ENCODE measurements around the gene ADGRL3. TPM values are rescaled to one million over a fixed set of nuclear protein-coding genes. Genes with fewer than 3 reads are reported as not detected.

ADGRL3 gene
- total RNA-seq, 1 donor, result under 0.01 TPM

DNA sequence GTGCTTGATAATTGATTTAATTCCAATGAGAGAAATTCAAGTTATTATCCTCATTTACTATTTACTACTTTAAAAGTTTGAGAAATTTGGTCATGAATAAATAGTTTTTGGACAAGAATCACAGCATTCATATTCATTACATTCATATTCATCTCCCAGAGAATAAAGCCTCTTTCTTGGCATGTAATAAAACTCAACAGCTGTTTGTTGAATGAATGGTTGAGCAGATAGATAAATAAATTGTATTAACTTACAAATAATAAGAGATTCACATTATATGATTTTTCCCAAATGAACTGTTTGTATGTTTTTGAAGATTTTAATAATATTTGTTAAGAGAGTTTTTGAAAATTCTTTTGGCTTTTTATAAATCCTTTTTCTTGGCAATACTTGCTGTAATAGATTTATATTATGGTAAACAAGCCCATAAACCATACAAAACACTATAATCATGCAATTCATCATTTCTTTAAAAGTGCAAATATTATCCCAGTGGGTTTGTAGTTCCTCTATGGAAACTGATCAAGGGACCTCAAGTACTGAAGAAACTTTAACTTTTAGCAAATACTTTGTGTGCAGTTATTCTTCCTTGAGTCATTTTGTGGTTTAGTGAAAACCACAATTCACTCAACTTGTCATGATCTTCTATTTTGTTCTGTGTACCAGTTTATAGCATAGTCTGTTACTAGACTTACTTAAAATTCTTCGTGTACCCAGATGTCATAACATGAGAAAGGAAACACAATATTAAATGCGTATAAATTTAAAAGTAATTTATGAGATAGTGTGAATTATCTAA is 371.8 kb downstream of the ADGRL3 start:
- no peak overlapping the region for H3K4me3 ChIP-seq (ENCODE audit: low read depth, low read length)
- DNase-seq (ENCODE audit: low read depth), result no peak
- TF ChIP-seq, protein P1, sequence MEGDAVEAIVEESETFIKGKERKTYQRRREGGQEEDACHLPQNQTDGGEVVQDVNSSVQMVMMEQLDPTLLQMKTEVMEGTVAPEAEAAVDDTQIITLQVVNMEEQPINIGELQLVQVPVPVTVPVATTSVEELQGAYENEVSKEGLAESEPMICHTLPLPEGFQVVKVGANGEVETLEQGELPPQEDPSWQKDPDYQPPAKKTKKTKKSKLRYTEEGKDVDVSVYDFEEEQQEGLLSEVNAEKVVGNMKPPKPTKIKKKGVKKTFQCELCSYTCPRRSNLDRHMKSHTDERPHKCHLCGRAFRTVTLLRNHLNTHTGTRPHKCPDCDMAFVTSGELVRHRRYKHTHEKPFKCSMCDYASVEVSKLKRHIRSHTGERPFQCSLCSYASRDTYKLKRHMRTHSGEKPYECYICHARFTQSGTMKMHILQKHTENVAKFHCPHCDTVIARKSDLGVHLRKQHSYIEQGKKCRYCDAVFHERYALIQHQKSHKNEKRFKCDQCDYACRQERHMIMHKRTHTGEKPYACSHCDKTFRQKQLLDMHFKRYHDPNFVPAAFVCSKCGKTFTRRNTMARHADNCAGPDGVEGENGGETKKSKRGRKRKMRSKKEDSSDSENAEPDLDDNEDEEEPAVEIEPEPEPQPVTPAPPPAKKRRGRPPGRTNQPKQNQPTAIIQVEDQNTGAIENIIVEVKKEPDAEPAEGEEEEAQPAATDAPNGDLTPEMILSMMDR (IDR thresholded peaks at IDR 0.05; ENCODE audit: insufficient read depth, low read length), result no peak

DNA sequence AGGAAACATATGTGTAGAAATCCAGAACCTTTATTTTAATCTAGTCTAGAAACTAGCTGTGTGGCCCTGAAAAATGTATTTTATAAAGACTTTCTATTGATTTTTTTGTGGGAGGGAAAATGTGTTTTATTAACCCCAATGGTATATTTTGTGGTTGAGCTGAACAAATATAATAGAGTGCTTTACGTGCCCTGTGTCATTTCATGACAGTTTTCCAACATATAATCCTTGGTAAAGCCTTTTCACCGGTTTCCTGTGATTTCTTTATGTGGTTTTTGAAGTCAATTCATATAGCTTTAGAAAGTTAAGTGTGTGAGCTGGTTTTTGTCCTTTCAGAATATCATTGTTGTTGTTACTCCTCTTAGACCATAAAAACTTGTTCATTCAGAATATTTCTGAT is 375.7 kb downstream of the ADGRL3 start:
- no peak overlapping the region for H3K4me3 ChIP-seq (ENCODE audit: low read depth, low read length)
- no peak for DNase-seq (ENCODE audit: low read depth)
- TF ChIP-seq, protein P1 (IDR thresholded peaks at IDR 0.05; ENCODE audit: insufficient read depth, low read length), result no peak

DNA sequence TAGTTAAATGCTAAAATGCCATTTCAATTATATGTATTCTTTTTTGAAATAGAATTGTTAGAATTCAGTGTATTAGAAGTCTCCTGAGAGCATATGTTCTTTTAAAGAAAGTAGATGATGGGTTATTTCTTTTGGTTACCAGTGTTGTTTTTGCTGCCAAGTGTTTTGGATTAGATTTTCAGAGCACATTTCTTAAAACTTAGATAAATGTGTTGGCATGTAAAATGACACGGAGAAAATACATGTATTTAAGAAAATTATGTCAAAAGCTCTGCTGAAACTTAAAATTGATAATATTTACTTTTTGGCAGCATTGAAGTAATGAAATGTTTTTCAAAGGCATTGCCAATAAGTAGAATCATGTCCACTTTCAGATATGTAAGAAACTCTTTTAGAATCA is 379.7 kb downstream of the ADGRL3 start:
- no peak for DNase-seq (ENCODE audit: low read depth)
- TF ChIP-seq, protein P1 (IDR thresholded peaks at IDR 0.05; ENCODE audit: insufficient read depth, low read length), result no peak
- H3K4me3 ChIP-seq (ENCODE audit: low read depth, low read length), result no peak overlapping the region

DNA sequence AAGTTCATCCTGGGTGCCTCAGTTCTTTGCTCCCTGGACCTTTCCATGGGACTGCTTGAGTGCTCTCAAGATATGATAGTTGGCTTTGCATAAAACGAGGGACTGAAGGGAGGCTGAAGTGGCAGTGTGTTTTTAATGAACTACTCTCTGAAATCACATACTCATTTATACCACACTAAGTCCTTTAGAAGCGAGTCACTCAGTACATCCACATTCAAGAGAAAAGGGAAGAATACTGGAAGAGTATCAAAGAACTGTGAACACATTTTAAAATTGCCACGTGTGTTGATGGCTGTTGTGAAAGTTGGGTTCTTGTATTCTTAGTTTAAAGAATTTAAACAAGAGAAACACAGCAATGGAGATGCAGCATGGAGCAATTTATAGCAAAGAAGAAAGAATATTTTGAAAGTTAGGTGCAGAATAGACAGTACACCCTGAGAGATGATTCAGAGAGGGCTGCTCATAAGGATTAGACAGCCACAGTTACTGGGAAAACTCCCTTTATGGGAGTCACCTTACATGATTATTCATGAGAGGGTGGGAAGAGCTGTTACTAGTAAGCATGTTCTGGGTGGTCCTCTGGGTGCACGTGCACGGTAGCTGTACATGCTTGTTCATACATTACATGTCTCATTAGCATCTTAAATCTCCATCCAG is 380.7 kb downstream of the ADGRL3 start:
- no peak overlapping the region for H3K4me3 ChIP-seq (ENCODE audit: low read depth, low read length)
- TF ChIP-seq, protein P1 (IDR thresholded peaks at IDR 0.05; ENCODE audit: insufficient read depth, low read length), result no peak
- no peak for DNase-seq (ENCODE audit: low read depth)

DNA sequence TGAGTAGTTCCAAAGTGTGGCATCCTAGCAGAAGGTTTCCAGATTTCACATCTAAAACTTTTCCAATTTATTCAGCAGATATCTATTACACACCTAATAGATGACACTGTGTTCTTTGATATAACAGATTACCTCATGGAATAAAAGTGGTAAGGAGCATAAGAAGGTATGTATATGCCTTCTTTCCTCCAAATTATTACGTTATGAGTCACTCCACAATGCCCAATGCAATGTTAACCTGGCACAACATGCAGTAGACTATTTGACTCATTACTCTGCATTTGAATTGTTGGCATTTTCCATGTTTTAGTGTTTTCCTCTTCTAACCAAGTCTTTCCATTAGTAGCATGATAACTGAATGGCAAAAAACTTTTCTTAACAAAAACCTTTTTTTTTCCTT is 383.6 kb downstream of the ADGRL3 start:
- no peak overlapping the region for H3K4me3 ChIP-seq (ENCODE audit: low read depth, low read length)
- peak; percentile 7 for DNase-seq (ENCODE audit: low read depth)
- TF ChIP-seq, protein P1 (IDR thresholded peaks at IDR 0.05; ENCODE audit: insufficient read depth, low read length), result no peak

DNA sequence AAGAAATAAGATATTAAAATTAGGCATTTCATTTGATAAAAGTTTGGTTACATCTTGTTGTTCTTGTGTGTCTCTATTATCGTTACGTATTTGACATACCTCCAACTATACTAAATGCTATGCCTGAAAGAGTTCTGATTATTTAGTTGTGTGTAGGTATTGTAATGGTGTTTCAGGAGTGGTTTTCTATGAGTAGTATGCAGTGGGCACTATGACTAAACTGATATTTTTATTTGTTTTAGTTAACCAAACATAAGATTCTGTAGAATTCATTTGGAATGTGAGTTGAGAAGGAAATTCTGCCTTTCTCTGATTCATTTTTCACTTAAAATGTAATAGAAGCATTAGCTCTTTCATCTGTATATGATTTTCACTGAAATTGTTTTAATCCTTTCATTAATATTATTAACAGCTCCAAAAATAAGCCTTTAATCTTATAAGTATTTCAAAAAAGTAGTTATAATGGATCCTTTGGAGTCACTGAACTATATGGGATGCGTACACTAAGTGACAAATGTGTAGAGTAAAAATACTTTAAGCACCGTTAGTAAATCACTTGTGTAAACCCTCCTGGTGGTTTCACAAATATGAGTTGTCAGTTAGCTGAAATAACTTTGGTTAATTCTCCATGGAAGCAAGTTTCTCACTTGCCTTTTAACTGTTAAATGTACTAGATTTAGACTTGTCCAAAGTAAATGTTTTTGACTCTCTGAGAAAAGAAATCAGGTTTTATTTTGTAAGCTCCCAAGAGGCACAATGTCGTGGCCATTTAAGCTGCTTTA is 388.7 kb downstream of the ADGRL3 start:
- TF ChIP-seq, protein P1 (IDR thresholded peaks at IDR 0.05; ENCODE audit: insufficient read depth, low read length), result no peak

More for the DNA sequence above, 388.7 kb downstream of the ADGRL3 start:
- no peak for DNase-seq (ENCODE audit: low read depth)
- H3K4me3 ChIP-seq (ENCODE audit: low read depth, low read length), result no peak overlapping the region
